ENCODE measurements around the gene POU2F2.

The POU2F2 gene

GRCh38 chr19:42132030-42132628, at the start of gene POU2F2:
Gene POU2F2, minus strand, starts transcription at chr19:42132446. Its CDS starts 35 bp downstream, at chr19:42132411.
- in situ Hi-C loops (cut with HindIII; ENCODE audit: low sequenced_read_pairs) = no loop called here
- TF ChIP-seq, protein P1, sequence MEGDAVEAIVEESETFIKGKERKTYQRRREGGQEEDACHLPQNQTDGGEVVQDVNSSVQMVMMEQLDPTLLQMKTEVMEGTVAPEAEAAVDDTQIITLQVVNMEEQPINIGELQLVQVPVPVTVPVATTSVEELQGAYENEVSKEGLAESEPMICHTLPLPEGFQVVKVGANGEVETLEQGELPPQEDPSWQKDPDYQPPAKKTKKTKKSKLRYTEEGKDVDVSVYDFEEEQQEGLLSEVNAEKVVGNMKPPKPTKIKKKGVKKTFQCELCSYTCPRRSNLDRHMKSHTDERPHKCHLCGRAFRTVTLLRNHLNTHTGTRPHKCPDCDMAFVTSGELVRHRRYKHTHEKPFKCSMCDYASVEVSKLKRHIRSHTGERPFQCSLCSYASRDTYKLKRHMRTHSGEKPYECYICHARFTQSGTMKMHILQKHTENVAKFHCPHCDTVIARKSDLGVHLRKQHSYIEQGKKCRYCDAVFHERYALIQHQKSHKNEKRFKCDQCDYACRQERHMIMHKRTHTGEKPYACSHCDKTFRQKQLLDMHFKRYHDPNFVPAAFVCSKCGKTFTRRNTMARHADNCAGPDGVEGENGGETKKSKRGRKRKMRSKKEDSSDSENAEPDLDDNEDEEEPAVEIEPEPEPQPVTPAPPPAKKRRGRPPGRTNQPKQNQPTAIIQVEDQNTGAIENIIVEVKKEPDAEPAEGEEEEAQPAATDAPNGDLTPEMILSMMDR (IDR thresholded peaks at IDR 0.05; ENCODE audit: low read depth, low read length) = no peak
- no peak for DNase-seq (ENCODE audit: low read depth, low spot score)
- H3K4me3 ChIP-seq (ENCODE audit: low read depth, low read length) = peak within 1 kb of the TSS; percentile 41

GRCh38 chr19:42178791-42179674, 46.8 kb upstream of the POU2F2 start:
- DNase-seq (ENCODE audit: low read depth, low spot score) = no peak
- TF ChIP-seq, protein P1 (IDR thresholded peaks at IDR 0.05; ENCODE audit: low read depth, low read length) = peak; percentile 47
- no peak overlapping the region for H3K4me3 ChIP-seq (ENCODE audit: low read depth, low read length)
- in situ Hi-C loops (cut with HindIII; ENCODE audit: low sequenced_read_pairs) = no loop called here

GRCh38 chr19:42177686-42178019, 45.4 kb upstream of the POU2F2 start:
- in situ Hi-C loops (cut with HindIII; ENCODE audit: low sequenced_read_pairs) = no loop called here
- TF ChIP-seq, protein P1 (IDR thresholded peaks at IDR 0.05; ENCODE audit: low read depth, low read length) = no peak
- H3K4me3 ChIP-seq (ENCODE audit: low read depth, low read length) = no peak overlapping the region
- no peak for DNase-seq (ENCODE audit: low read depth, low spot score)

- peak overlapping the region; percentile 41 for H3K4me3 ChIP-seq (ENCODE audit: low read depth, low read length)
- peak; percentile 72 for DNase-seq (ENCODE audit: low read depth, low spot score)
Measured at GRCh38 chr19:42176990-42177685, 44.9 kb upstream of the POU2F2 start.

DNA sequence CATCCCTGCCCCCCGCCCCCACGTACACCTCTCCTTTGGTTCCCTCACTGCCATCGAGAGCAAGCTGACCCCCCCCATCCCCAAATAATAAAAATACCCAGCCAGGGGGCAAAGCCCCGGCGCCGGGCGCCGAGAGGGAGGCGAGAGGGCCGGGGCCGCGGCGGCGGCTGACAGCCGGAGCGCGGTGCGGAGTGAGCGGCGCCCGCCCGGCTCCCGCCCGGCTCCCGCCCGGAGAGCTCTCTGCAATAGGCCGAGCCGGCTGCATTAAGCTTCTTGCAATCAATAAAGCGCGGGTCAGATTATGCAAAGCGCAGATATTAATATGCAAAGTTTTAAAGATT, 44.4 kb upstream of the POU2F2 start:
- H3K4me3 ChIP-seq (ENCODE audit: low read depth, low read length) = peak overlapping the region; percentile 41
- DNase-seq (ENCODE audit: low read depth, low spot score) = no peak
- in situ Hi-C loops (cut with HindIII; ENCODE audit: low sequenced_read_pairs) = no loop called here
- TF ChIP-seq, protein P1 (IDR thresholded peaks at IDR 0.05; ENCODE audit: low read depth, low read length) = no peak

More at GRCh38 chr19:42176990-42177685, 44.9 kb upstream of the POU2F2 start:
- in situ Hi-C loops (cut with HindIII; ENCODE audit: low sequenced_read_pairs) = no loop called here
- TF ChIP-seq, protein P1 (IDR thresholded peaks at IDR 0.05; ENCODE audit: low read depth, low read length) = peak; percentile 43

DNA sequence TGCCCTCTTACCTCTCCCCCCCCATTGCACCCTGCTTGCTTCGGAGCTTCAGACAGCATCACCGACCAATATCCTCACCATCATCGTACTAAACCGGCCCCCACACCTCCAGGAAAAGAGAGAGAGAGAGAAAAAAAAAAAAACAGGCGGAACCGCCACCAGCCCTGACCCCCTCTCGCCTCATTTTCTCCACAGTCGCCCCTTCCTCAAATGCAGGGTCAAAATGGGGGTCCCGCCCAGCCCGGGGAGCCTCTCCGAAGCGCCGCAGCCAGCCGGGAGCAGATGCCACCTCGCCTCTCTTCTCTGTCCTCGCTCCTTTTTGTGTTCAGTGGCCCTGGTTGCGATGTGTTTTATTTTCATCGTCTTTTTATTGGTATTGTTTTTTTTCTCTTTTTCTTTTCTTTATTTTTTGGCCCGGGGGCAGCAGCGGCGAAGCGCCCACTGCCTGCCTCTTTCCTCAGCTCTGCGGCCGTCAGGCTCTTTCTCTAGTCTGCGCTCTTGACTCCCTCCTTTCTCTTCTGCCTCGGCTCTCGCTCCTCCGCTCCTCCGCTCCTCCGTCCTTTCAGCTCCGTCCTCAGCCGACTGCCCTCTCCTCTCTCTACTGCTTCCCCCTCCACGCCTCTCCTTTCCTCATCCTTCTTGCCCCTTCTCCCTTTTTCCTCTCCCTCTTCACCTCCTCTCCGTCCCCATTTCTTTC, 43.9 kb upstream of the POU2F2 start:
- peak overlapping the region; percentile 41 for H3K4me3 ChIP-seq (ENCODE audit: low read depth, low read length)
- TF ChIP-seq, protein P1 (IDR thresholded peaks at IDR 0.05; ENCODE audit: low read depth, low read length) = no peak
- in situ Hi-C loops (cut with HindIII; ENCODE audit: low sequenced_read_pairs) = no loop called here
- peak; percentile 23 for DNase-seq (ENCODE audit: low read depth, low spot score)
